ENCODE results near the gene DLG2. TPM values are rescaled to one million over a fixed set of nuclear protein-coding genes. Genes with fewer than 3 reads are reported as not detected.

DLG2 gene
- total RNA-seq, 2 experiments from 2014 or later, result 1.3 to 1.7 TPM

DNA sequence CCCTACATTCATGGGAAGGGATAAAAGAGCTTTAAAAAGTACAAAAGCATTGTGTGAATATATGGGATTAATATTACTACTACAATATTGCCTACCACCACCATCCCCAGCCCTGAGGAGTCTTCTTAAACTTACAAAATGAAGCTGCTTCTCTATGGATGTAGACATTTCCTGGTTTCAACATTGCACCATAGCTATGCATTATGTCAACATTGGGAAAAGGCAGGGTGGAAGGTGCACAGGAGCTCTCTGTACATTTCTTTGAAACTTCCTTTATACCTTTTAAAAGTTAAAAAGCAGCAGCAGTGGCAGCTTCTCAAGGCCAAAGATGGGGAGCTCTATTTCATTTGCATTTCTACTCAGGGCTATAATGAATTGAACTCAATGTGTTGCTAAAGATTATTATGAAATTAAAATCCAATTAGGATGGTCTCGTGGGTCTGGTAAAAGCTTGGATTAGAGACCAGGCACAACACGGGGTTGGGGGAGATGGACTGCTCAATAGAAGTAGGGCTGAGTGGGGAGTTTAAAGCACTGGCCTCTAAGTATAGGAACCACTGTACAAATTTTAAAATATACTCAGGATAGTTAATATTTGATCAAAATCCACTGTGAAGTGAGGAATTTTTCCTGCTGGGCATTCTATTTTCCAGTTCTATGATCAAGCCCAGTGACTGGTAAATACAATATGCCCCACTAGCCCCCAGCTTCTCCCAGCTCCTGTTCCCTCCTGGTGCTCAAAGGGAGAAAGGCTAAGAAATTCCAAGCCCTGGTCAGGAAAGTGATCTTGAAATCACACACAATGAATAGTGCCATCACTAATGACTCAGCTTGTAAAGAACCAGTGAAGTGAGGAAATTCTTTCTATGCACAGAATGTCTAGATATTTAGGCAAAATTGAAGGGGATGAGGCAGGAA lies 1978.3 kb downstream of the DLG2 start:
- Mint-ChIP-seq H3K36me3 (ENCODE audit: low read depth) (no peaks in the 10 kb centered on the region), H3K9me3 (no peaks in the 10 kb centered on the region), H3K4me3 (no peak overlapping the region), H3K27me3 (peaks cover 7% of the 10 kb centered on the region), H3K27ac (no peak overlapping the region), H3K4me1 (no peaks in the 10 kb centered on the region)
- POLR2A ChIA-PET, result no interaction called here
- CTCF ChIA-PET, result no interaction called here
- no peak for DNase-seq

DNA sequence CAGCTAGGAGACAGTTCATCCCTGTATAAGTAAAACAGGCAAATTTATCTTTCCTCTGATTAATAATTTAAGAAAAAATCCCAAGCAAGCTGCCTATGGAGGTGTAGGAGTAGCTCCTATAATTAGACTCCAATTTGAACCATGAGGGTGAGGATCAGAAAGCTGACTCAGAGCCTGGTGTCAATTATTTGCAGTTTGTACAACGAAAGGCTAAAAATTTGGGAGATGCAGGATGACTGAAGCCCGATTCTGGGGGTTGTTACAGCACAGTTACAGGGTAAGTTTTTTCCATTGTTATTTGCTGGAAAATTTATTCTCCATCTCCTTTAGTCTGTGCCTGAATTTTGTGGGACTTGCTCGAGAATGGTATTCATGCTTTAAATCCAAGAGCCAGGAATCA lies 1981.6 kb downstream of the DLG2 start:
- no peaks in the 10 kb centered on the region for H3K4me1 Mint-ChIP-seq
- H3K4me3 Mint-ChIP-seq, result no peak overlapping the region
- H3K27me3 Mint-ChIP-seq, result peaks cover 7% of the 10 kb centered on the region
- H3K36me3 Mint-ChIP-seq (ENCODE audit: low read depth), result no peaks in the 10 kb centered on the region
- ChIA-PET CTCF (interaction anchor here (0.7 kb wide), 1 partner anchor 353 kb away, joined by 3 read pairs; no protein-coding TSS in a partner anchor), POLR2A (no interaction called here)
- no peak for DNase-seq
- no peak overlapping the region for H3K27ac Mint-ChIP-seq
- H3K9me3 Mint-ChIP-seq, result no peaks in the 10 kb centered on the region

DNA sequence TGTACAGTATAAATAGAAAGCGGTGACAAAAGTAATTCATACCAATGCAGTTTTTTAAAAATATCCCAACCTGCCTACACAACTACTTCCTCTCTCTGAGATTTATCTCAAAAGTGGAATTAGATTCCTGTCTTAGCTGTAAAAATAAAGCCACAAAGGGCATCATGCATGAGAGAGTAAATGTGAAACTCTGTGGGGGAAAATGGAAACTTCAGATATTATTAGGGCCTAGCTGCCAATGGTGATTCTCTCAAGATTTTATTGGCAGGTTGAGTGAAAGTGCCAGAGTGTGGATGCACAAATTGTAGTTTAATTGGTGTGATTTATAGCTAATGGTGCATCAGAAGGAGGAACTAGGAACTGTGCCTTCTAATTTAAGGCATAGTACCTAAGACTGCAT lies 1984.0 kb downstream of the DLG2 start:
- ChIA-PET POLR2A (no interaction called here), CTCF (interaction anchor here (1.7 kb wide), 1 partner anchor 14 kb away, joined by 4 read pairs; no protein-coding TSS in a partner anchor)
- Mint-ChIP-seq H3K9me3 (no peaks in the 10 kb centered on the region), H3K27ac (no peak overlapping the region), H3K27me3 (peaks cover 4% of the 10 kb centered on the region), H3K4me1 (no peaks in the 10 kb centered on the region), H3K4me3 (no peak overlapping the region), H3K36me3 (ENCODE audit: low read depth) (no peaks in the 10 kb centered on the region)
- no peak for DNase-seq

DNA sequence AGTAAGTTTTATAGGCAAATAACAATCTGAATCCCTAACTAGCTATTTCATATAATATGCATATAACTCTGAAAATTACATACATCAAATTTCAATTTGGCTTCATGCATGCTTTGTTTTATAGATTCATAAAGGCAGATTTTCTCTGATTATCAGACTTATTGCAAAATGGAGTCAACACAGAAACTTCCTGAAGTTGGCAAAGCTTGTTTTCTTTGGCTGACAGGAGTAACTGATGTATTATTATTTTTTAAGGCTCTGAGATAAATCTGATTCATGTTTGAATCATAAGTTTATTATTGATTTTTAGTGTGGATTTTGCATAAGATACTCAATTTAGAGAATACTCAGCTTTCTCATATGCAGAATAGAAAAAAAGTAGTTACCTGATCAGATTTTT lies 1984.6 kb downstream of the DLG2 start:
- DNase-seq, result no peak
- CTCF ChIA-PET, result interaction anchor here (1.7 kb wide), 1 partner anchor 13 kb away, joined by 4 read pairs; no protein-coding TSS in a partner anchor
- H3K4me1 Mint-ChIP-seq, result no peaks in the 10 kb centered on the region
- peaks cover 2% of the 10 kb centered on the region for H3K27me3 Mint-ChIP-seq
- no peaks in the 10 kb centered on the region for H3K36me3 Mint-ChIP-seq (ENCODE audit: low read depth)
- no peak overlapping the region for H3K27ac Mint-ChIP-seq
- POLR2A ChIA-PET, result no interaction called here
- H3K9me3 Mint-ChIP-seq, result no peaks in the 10 kb centered on the region
- H3K4me3 Mint-ChIP-seq, result no peak overlapping the region

DNA sequence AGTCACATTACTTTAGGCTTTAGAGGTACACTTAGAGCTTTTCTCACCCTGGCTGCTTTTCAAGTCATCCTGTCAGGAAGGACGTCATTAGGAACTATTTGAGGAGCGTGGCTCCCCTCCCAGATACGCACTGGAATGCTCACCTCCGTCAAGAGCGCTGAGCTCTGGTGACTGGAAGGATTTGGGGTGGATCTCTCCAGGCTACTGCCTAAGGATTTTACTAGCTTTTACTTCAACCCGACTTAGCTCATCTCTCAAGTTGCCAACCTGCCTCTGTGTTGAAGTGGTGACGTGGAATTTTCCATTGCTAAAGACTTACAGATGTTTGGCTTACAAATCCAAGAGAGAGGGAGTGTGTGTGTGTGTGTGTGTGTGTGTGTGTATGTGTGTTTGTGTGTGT lies 1985.6 kb downstream of the DLG2 start:
- H3K27ac Mint-ChIP-seq, result no peak overlapping the region
- H3K4me3 Mint-ChIP-seq, result no peak overlapping the region
- CTCF ChIA-PET, result no interaction called here
- no peaks in the 10 kb centered on the region for H3K4me1 Mint-ChIP-seq
- DNase-seq, result no peak
- no peaks in the 10 kb centered on the region for H3K9me3 Mint-ChIP-seq
- POLR2A ChIA-PET, result no interaction called here
- no peaks in the 10 kb centered on the region for H3K27me3 Mint-ChIP-seq
- no peaks in the 10 kb centered on the region for H3K36me3 Mint-ChIP-seq (ENCODE audit: low read depth)

- Mint-ChIP-seq H3K36me3 (ENCODE audit: low read depth) (no peaks in the 10 kb centered on the region), H3K9me3 (no peaks in the 10 kb centered on the region), H3K4me1 (no peaks in the 10 kb centered on the region), H3K27me3 (peaks cover 3% of the 10 kb centered on the region), H3K27ac (no peak overlapping the region), H3K4me3 (no peak overlapping the region)
- no peak for DNase-seq
- CTCF ChIA-PET, result no interaction called here
- POLR2A ChIA-PET, result no interaction called here
Observed at GRCh38 chr11:83639995-83640758, 1987.0 kb downstream of the DLG2 start.

GRCh38 chr11:83635166-83635565 lies 1992.0 kb downstream of the DLG2 start:
- Mint-ChIP-seq H3K9me3 (no peaks in the 10 kb centered on the region), H3K36me3 (ENCODE audit: low read depth) (no peaks in the 10 kb centered on the region), H3K4me3 (no peak overlapping the region), H3K27me3 (peaks cover 3% of the 10 kb centered on the region), H3K27ac (no peak overlapping the region), H3K4me1 (no peaks in the 10 kb centered on the region)
- ChIA-PET POLR2A (no interaction called here), CTCF (no interaction called here)
- DNase-seq, result no peak

- Mint-ChIP-seq H3K27ac (no peak overlapping the region), H3K27me3 (no peaks in the 10 kb centered on the region), H3K36me3 (ENCODE audit: low read depth) (no peaks in the 10 kb centered on the region), H3K4me3 (no peak overlapping the region), H3K4me1 (no peaks in the 10 kb centered on the region), H3K9me3 (no peaks in the 10 kb centered on the region)
- POLR2A ChIA-PET, result no interaction called here
- CTCF ChIA-PET, result no interaction called here
- DNase-seq, result no peak
Observed at GRCh38 chr11:83630211-83630610, 1996.9 kb downstream of the DLG2 start.

- Mint-ChIP-seq H3K36me3 (ENCODE audit: low read depth) (no peaks in the 10 kb centered on the region), H3K9me3 (no peaks in the 10 kb centered on the region), H3K27me3 (no peaks in the 10 kb centered on the region), H3K27ac (no peak overlapping the region), H3K4me1 (no peaks in the 10 kb centered on the region), H3K4me3 (no peak overlapping the region)
- POLR2A ChIA-PET, result no interaction called here
- no peak for DNase-seq
- CTCF ChIA-PET, result interaction anchor here (1.3 kb wide), 1 partner anchor 13 kb away, joined by 4 read pairs; no protein-coding TSS in a partner anchor
Observed at GRCh38 chr11:83629775-83630174, 1997.4 kb downstream of the DLG2 start.

GRCh38 chr11:83628622-83629355 lies 1998.4 kb downstream of the DLG2 start:
- H3K27ac Mint-ChIP-seq, result no peak overlapping the region
- no peak overlapping the region for H3K4me3 Mint-ChIP-seq
- H3K36me3 Mint-ChIP-seq (ENCODE audit: low read depth), result no peaks in the 10 kb centered on the region
- ChIA-PET POLR2A (no interaction called here), CTCF (interaction anchor here (1.3 kb wide), 1 partner anchor 14 kb away, joined by 4 read pairs; no protein-coding TSS in a partner anchor)
- DNase-seq, result no peak
- no peaks in the 10 kb centered on the region for H3K4me1 Mint-ChIP-seq
- no peaks in the 10 kb centered on the region for H3K27me3 Mint-ChIP-seq
- no peaks in the 10 kb centered on the region for H3K9me3 Mint-ChIP-seq

GRCh38 chr11:83625336-83625735 lies 2001.8 kb downstream of the DLG2 start:
- CTCF ChIA-PET, result interaction anchor here (0.8 kb wide), 1 partner anchor 19 kb away, joined by 3 read pairs; no protein-coding TSS in a partner anchor
- POLR2A ChIA-PET, result no interaction called here
- Mint-ChIP-seq H3K4me3 (no peak overlapping the region), H3K27ac (no peak overlapping the region), H3K36me3 (ENCODE audit: low read depth) (no peaks in the 10 kb centered on the region), H3K4me1 (no peaks in the 10 kb centered on the region), H3K27me3 (no peaks in the 10 kb centered on the region), H3K9me3 (no peaks in the 10 kb centered on the region)
- DNase-seq, result no peak

DNA sequence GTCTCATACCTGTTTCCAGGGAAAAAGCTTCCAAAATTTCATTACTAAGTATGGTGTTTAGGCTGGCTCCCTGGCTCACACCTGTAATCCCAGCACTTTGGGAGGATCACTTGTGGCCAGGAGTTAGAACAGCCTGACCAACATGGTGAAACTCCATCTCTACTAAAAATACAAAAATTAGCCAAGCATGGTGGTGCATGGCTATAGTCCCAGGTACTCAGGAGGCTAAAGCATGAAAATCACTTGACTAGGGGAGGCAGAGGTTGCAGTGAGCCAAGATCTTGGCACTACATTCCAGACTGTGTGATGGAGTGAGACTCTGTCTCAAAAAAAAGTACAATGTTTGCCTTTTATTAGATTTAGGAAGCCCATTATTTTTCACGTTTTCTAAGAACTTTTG lies 2009.5 kb downstream of the DLG2 start:
- ChIA-PET CTCF (no interaction called here), POLR2A (no interaction called here)
- H3K36me3 Mint-ChIP-seq (ENCODE audit: low read depth), result no peaks in the 10 kb centered on the region
- H3K27ac Mint-ChIP-seq, result no peak overlapping the region
- no peaks in the 10 kb centered on the region for H3K9me3 Mint-ChIP-seq
- H3K4me1 Mint-ChIP-seq, result peaks cover 2% of the 10 kb centered on the region
- H3K27me3 Mint-ChIP-seq, result peaks cover 1% of the 10 kb centered on the region
- H3K4me3 Mint-ChIP-seq, result no peak overlapping the region
- DNase-seq, result no peak

DNA sequence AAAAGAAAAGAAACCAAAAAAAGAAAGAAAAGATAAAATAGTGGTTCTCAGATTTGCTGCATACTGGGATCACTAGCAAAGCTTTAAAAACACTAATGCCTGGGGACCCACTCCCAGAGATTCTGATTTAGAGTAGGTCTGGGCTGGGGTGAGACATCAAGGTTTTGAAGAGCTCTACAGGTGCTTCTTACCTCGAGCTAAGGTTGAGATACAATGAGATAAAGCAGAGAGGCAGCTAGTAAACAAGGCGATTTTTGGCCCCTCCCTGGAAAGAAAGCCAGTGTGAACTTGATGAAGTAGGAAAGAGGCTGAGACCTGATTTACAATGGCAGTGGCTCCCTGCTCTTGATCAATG lies 2013.4 kb downstream of the DLG2 start:
- ChIA-PET CTCF (no interaction called here), POLR2A (no interaction called here)
- Mint-ChIP-seq H3K27ac (no peak overlapping the region), H3K4me3 (no peak overlapping the region), H3K4me1 (peaks cover 4% of the 10 kb centered on the region), H3K36me3 (ENCODE audit: low read depth) (no peaks in the 10 kb centered on the region), H3K27me3 (peaks cover 3% of the 10 kb centered on the region), H3K9me3 (no peaks in the 10 kb centered on the region)
- no peak for DNase-seq

Data from activated CD4-positive, alpha-beta memory T cell treated with anti-CD3 and anti-CD28 coated beads, Interleukin-2, amount 10 ng/mL, durations not matched to agents 7 days and 5 days (primary cell).